Breast epithelium (tissue), 4 donors: ENCODE results near the gene ATG2B. TPM values are rescaled to one million over a fixed set of nuclear protein-coding genes. Genes with fewer than 3 reads are reported as not detected.

Experiments
- DNase-seq, 2 donors: peaks; one replicate each; pipeline ENCODE4 v3.0.0-alpha.2; 2019; ENCODE audit warnings: low spot score in 2 of 2
- H3K27ac ChIP-seq, 2 donors: fragments of 200-600 bp; sonication (generic) in 1 of 2; one replicate each; pipeline ENCODE4 v1.5.1; 2016 to 2019; ENCODE audit warnings: mild to moderate bottlenecking in 1 of 2
- H3K27me3 ChIP-seq, 2 donors: fragments of 200-600 bp; sonication (generic) in 1 of 2; one replicate each; pipeline versions ENCODE4 v1.5.1 to v1.6.0; 2017 to 2019; ENCODE audit warnings: control low read depth in 1 of 2, mild to moderate bottlenecking in 1 of 2
- H3K36me3 ChIP-seq: fragments of 200-600 bp; one replicate; pipeline ENCODE4 v1.5.1; 2019
- H3K4me1 ChIP-seq, 2 donors: fragments of 200-600 bp; sonication (generic); one replicate each; pipeline ENCODE4 v1.5.1; 2016 to 2019; ENCODE audit warnings: control low read depth in 1 of 2
- H3K4me3 ChIP-seq, 3 donors: fragments of 200-600 bp; sonication (generic); 1 replicate in 2 of 3; 2 replicates in 1 of 3; pipeline ENCODE4 v1.5.1; 2016 to 2019; ENCODE audit warnings: mild to moderate bottlenecking in 3 of 3, moderate library complexity in 2 of 3
- H3K9me3 ChIP-seq, 2 donors: fragments of 200-600 bp; sonication (generic) in 1 of 2; one replicate each; pipeline ENCODE4 v1.5.1; 2016 to 2019; ENCODE audit warnings: control low read depth in 1 of 2
- CTCF ChIP-seq, 3 donors: fragments of 450-650 bp; IDR thresholded peaks; one replicate each; pipeline ENCODE4 v1.5.1; 2016 to 2017; ENCODE audit warnings: antibody characterized with exemption in 3 of 3, mild to moderate bottlenecking in 3 of 3, moderate library complexity in 3 of 3
- POLR2A ChIP-seq: fragments of 450-650 bp; IDR thresholded peaks from one replicate; pipeline ENCODE4 v1.6.1; 2016; ENCODE audit warnings: antibody characterized with exemption, mild to moderate bottlenecking, moderate library complexity
- POLR2AphosphoS5 ChIP-seq, 3 donors: sonication (generic); formaldehyde crosslinking; IDR thresholded peaks; one replicate each; pipeline ENCODE4 v1.6.1; 2017; ENCODE audit warnings: antibody characterized with exemption in 3 of 3
- intact Hi-C: fragments of 100-400 bp; cut with DNase I; formaldehyde crosslinking; loops from one replicate; pipeline ENCODE4 v1.15.1; 2023; ENCODE audit warnings: low total_unique reads
- total RNA-seq, 3 donors: library from RNA; depleted of rRNA; stranded (reverse); fragments of >200 nt; gene quantifications; one replicate each; pipeline ENCODE4 v1.1.0, GENCODE V29; 2016

The ATG2B gene
- total RNA-seq, 3 donors from 2014 or later, result 23.7 to 51.4 (median 42.0) TPM

- DNase-seq, result no peak
- no peak overlapping the region for H3K27ac ChIP-seq
- intact Hi-C loops, result no loop called here
- H3K9me3 ChIP-seq, result no peaks in the 10 kb centered on the region
- H3K27me3 ChIP-seq, result no peaks in the 10 kb centered on the region
- TF ChIP-seq CTCF (IDR thresholded peaks at IDR 0.05) (no peak), POLR2AphosphoS5 (IDR thresholded peaks at IDR 0.05) (no peak), POLR2A (no peak)
- H3K36me3 ChIP-seq, result no peaks in the 10 kb centered on the region
- no peak overlapping the region for H3K4me3 ChIP-seq
- H3K4me1 ChIP-seq, result no peaks in the 10 kb centered on the region
These were observed 122.5 kb downstream of the ATG2B start for GRCh38 chr14:96240641-96241040.

- no peak for DNase-seq
- Histone ChIP-seq H3K36me3 (no peaks in the 10 kb centered on the region), H3K4me1 (no peaks in the 10 kb centered on the region), H3K4me3 (no peak overlapping the region), H3K27me3 (no peaks in the 10 kb centered on the region), H3K9me3 (no peaks in the 10 kb centered on the region), H3K27ac (no peak overlapping the region)
- TF ChIP-seq CTCF (IDR thresholded peaks at IDR 0.05), result no peak
- no peak for TF ChIP-seq POLR2AphosphoS5 (IDR thresholded peaks at IDR 0.05)
- intact Hi-C loops, result no loop called here
These were observed 123.4 kb downstream of the ATG2B start for GRCh38 chr14:96239711-96240141.

- no peak overlapping the region for H3K27ac ChIP-seq
- no peaks in the 10 kb centered on the region for H3K9me3 ChIP-seq
- H3K27me3 ChIP-seq, result no peaks in the 10 kb centered on the region
- intact Hi-C loops, result no loop called here
- no peaks in the 10 kb centered on the region for H3K4me1 ChIP-seq
- DNase-seq, result no peak
- TF ChIP-seq CTCF (IDR thresholded peaks at IDR 0.05) (no peak), POLR2A (no peak), POLR2AphosphoS5 (IDR thresholded peaks at IDR 0.05) (no peak)
- no peaks in the 10 kb centered on the region for H3K36me3 ChIP-seq
- no peak overlapping the region for H3K4me3 ChIP-seq
These were observed 124.4 kb downstream of the ATG2B start for GRCh38 chr14:96238676-96239265.

- H3K27me3 ChIP-seq, result no peaks in the 10 kb centered on the region
- no peak overlapping the region for H3K4me3 ChIP-seq
- intact Hi-C loops, result no loop called here
- no peak overlapping the region for H3K27ac ChIP-seq
- H3K4me1 ChIP-seq, result no peaks in the 10 kb centered on the region
- no peak for DNase-seq
- no peaks in the 10 kb centered on the region for H3K9me3 ChIP-seq
- TF ChIP-seq POLR2AphosphoS5 (IDR thresholded peaks at IDR 0.05), result no peak
- TF ChIP-seq CTCF (IDR thresholded peaks at IDR 0.05), result no peak
- no peak for TF ChIP-seq POLR2A
- no peaks in the 10 kb centered on the region for H3K36me3 ChIP-seq
These were observed 125.5 kb downstream of the ATG2B start for GRCh38 chr14:96237641-96238040.

GRCh38 chr14:96235426-96235825 is 127.7 kb downstream of the ATG2B start:
- Histone ChIP-seq H3K4me3 (no peak overlapping the region), H3K36me3 (no peaks in the 10 kb centered on the region), H3K27me3 (no peaks in the 10 kb centered on the region), H3K4me1 (no peaks in the 10 kb centered on the region), H3K9me3 (no peaks in the 10 kb centered on the region), H3K27ac (no peak overlapping the region)
- no peak for DNase-seq
- no peak for TF ChIP-seq POLR2AphosphoS5 (IDR thresholded peaks at IDR 0.05)
- no peak for TF ChIP-seq CTCF (IDR thresholded peaks at IDR 0.05)
- no peak for TF ChIP-seq POLR2A
- intact Hi-C loops, result no loop called here
